ENCODE data around the gene MAPK8.

MAPK8 gene

DNA sequence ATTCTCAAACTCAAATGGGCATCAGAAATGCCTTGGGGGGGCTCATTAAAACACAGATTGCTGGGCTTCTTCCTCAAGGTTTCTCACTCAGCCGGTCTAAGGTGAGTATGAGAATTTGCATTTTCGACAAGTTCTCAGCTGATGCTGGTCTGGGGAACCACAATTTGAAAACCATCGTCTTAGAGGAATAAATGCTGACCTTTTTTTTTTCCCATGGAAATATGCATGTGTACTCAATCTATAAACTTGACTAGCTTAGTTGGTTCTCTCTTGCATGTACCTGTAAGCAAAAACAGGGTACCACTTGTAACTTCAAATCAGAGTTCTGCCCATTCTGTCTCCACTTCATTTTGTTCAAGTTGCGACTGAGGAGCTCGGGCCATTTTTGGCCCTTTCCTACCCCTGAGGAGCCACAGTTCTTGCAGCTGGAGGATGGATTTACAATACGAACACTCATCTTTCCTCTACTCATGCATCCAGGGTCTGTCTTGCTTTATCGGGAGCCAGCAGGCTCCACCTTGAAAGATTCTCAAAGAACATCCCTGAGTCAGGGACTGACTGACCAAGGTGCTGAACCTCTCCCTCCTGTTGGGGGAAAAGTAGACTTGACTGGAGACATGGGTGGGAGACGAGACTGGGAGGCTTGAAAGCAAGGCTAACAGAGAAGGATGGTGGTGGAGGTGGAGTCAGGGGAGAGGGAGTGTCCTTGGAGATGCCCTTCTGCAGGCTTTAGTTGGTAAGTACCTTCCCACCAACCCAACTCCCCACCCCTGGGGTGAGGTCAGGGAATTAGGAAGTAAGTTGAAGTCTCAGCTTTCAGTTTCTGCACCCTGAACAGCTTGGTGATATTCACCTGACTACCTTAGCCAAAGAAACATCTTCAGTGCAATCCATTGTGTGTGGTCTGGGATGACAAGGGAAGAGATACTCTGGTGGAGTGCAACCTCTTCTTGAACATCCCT lies 3.7 kb upstream of the MAPK8 start:
- TF ChIP-seq CTCF (conservative IDR thresholded peaks at IDR 0.05; ENCODE audit: low read depth, low read length): no peak
- no peak overlapping the region for H3K4me3 ChIP-seq (ENCODE audit: low read length)
- DNase-seq (ENCODE audit: low read depth): no peak

- no peak for DNase-seq (ENCODE audit: low read depth)
- TF ChIP-seq CTCF (conservative IDR thresholded peaks at IDR 0.05; ENCODE audit: low read depth, low read length): no peak
- H3K4me3 ChIP-seq (ENCODE audit: low read length): peak overlapping the region; percentile 44
Observed at GRCh38 chr10:48305905-48306264, 592 bp upstream of the MAPK8 start.

DNA sequence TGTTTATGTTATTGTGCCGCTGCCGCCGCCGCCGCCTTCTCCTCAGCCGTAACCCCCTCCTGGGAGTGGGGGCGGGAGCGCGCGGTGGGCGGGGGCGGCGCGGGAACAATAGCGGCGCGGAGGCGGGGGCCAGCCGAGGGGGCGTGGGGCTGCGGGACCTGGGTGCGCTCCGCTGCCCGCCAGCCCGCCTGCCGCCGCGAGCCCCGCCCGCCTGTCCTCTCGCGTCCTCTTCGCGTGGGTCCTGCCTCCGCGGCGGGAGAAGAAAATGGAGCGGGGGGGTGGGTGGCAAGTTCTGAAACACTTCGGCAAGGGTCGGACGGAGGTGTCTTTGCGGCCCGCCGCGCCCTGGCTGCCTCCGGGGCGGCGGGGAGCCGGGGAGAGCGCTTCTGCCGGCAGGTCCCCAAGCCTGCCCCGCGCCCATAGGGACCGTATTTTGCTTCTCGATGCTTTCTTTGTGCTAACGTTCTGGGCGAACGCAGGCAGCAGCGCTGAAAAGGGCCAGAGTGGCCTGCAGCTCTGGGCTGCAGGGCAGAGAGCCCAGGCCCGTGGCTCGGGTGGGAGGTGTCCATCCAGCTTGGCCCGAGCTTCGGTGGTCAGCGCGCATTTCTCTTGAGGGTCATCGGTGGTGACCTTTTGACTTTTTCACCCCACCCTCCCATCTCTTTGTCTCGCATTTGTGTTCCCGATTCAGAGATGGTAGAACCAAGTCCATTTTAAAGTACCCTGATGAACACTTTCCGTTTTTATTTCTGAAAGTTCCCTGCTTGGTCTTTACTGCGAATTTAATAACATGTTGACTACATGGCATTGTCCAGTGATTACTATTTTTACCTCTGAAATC lies 613 bp downstream of the MAPK8 start:
- no peak for DNase-seq (ENCODE audit: low read depth)
- no peak for TF ChIP-seq CTCF (conservative IDR thresholded peaks at IDR 0.05; ENCODE audit: low read depth, low read length)
- H3K4me3 ChIP-seq (ENCODE audit: low read length): peak overlapping the region; percentile 81

DNA sequence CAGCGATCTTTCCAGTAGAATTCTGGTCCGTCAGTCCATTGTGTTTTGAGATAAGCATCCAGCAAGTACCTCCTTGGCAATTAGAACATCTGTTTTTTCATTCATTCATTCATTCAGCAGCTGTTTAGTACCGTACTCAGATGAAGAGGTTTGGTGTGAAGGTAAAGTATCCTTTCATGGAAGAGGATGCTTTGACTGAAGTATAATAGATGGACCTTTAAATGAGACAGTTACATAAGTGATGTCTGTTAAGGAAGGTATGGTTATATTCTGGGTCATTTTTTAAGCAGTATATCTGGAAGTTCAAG lies 1.2 kb downstream of the MAPK8 start:
- no peak for DNase-seq (ENCODE audit: low read depth)
- peak overlapping the region; percentile 81 for H3K4me3 ChIP-seq (ENCODE audit: low read length)

DNA sequence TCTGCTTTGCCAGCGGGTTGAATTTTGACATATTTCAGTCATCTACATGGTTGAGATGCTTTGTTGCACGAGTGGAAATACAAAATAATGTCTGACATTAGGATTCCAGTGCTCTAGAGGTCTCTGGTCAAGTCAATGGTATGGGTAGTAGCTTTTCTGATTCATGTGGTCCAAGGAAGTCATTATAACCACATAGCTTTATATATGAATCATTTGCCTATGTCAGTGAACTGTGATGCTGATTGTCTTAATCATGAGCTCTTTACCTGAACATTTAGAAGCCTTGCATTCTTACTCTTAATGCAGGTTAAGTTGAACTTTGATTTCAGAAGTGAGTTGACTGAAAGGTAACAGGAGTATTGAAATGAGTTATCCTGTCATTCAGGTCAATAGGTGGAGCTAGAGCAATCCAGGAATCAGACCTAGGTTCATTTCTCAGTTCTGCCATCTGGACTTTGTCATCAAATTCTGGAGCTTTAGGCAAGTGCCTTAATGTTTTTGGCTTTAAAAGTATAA lies 3.3 kb downstream of the MAPK8 start:
- TF ChIP-seq CTCF (conservative IDR thresholded peaks at IDR 0.05; ENCODE audit: low read depth, low read length): peak; percentile 36
- H3K4me3 ChIP-seq (ENCODE audit: low read length): no peak overlapping the region
- peak; percentile 31 for DNase-seq (ENCODE audit: low read depth)

More for the DNA sequence above, 1.2 kb downstream of the MAPK8 start:
- TF ChIP-seq CTCF (conservative IDR thresholded peaks at IDR 0.05; ENCODE audit: low read depth, low read length): no peak

- no peak for DNase-seq (ENCODE audit: low read depth)
Observed at GRCh38 chr10:48314107-48314506, 7.6 kb downstream of the MAPK8 start.

More at GRCh38 chr10:48314107-48314506, 7.6 kb downstream of the MAPK8 start:
- no peak for TF ChIP-seq CTCF (conservative IDR thresholded peaks at IDR 0.05; ENCODE audit: low read depth, low read length)
- no peak overlapping the region for H3K4me3 ChIP-seq (ENCODE audit: low read length)
